Osteoblast (primary cell): ENCODE results near the gene EHD1. TPM values are rescaled to one million over a fixed set of nuclear protein-coding genes. Genes with fewer than 3 reads are reported as not detected.

Experiments
- DNase-seq: peaks from one replicate; pipeline ENCODE4 v3.0.0; 2011; ENCODE audit warnings: low spot score, mixed read lengths; ENCODE audit not compliant: insufficient read length; ENCODE audit errors: missing footprints
- H2AFZ ChIP-seq: 2 replicates; pipeline ENCODE4 v1.6.0; 2011; ENCODE audit warnings: mild to moderate bottlenecking, low read length
- H3K27ac ChIP-seq: 2 replicates; pipeline ENCODE4 v1.5.1; 2011; ENCODE audit warnings: mild to moderate bottlenecking, low read depth, low read length, moderate library complexity
- H3K27me3 ChIP-seq: 2 replicates; pipeline ENCODE4 v1.6.0; 2012; ENCODE audit warnings: mild to moderate bottlenecking, control low read depth, inconsistent platforms, low read length, moderate library complexity; ENCODE audit not compliant: insufficient read depth
- H3K36me3 ChIP-seq: 2 replicates; pipeline ENCODE4 v1.5.1; 2011; ENCODE audit warnings: mild to moderate bottlenecking, low read length, control low read depth, moderate library complexity; ENCODE audit not compliant: insufficient read depth
- H3K4me1 ChIP-seq: 2 replicates; pipeline ENCODE4 v1.5.1; 2011; ENCODE audit warnings: mild to moderate bottlenecking, low read length, control low read depth, moderate library complexity; ENCODE audit not compliant: insufficient read depth
- H3K4me2 ChIP-seq: 2 replicates; pipeline ENCODE4 v1.6.0; 2011; ENCODE audit warnings: mild to moderate bottlenecking, low read length; ENCODE audit not compliant: insufficient read depth
- H3K4me3 ChIP-seq: fragments of 200-600 bp; sonication (generic); 3 replicates; pipeline ENCODE4 v1.5.1; 2012; ENCODE audit warnings: mild to moderate bottlenecking, low read length, inconsistent platforms; ENCODE audit not compliant: insufficient read depth
- H3K79me2 ChIP-seq: 2 replicates; pipeline ENCODE4 v1.6.0; 2012; ENCODE audit warnings: mild to moderate bottlenecking, low read length, control low read depth, inconsistent platforms; ENCODE audit not compliant: insufficient read depth
- H3K9me3 ChIP-seq: 2 replicates; pipeline ENCODE4 v1.5.1; 2011; ENCODE audit warnings: low read depth, low read length, control low read depth
- H4K20me1 ChIP-seq: 2 replicates; pipeline ENCODE4 v1.6.0; 2012; ENCODE audit warnings: mild to moderate bottlenecking, low read length, control low read depth; ENCODE audit not compliant: insufficient read depth
- total RNA-seq: library from RNA; depleted of rRNA; stranded (reverse); fragments of >200 nt; gene quantifications from 2 replicates; pipeline ENCODE4 v1.2.3, GENCODE V29; 2012
- TF ChIP-seq, protein P1 (sequence below): IDR thresholded peaks from 2 replicates; pipeline ENCODE4 v1.5.1; 2011; ENCODE audit warnings: mild to moderate bottlenecking, low read depth, low read length, moderate library complexity; ENCODE audit errors: extremely low read depth

EHD1 gene
- total RNA-seq, 1 donor = 51.4 TPM

- Histone ChIP-seq H3K79me2 (peaks cover 23% of the 10 kb centered on the region), H3K27me3 (no peaks in the 10 kb centered on the region), H3K4me3 (no peak overlapping the region), H3K27ac (no peak overlapping the region), H2AFZ (no peak overlapping the region), H3K9me3 (no peaks in the 10 kb centered on the region), H3K4me2 (no peak overlapping the region), H3K4me1 (peaks cover 30% of the 10 kb centered on the region), H4K20me1 (no peaks in the 10 kb centered on the region), H3K36me3 (no peaks in the 10 kb centered on the region)
- TF ChIP-seq, protein P1, sequence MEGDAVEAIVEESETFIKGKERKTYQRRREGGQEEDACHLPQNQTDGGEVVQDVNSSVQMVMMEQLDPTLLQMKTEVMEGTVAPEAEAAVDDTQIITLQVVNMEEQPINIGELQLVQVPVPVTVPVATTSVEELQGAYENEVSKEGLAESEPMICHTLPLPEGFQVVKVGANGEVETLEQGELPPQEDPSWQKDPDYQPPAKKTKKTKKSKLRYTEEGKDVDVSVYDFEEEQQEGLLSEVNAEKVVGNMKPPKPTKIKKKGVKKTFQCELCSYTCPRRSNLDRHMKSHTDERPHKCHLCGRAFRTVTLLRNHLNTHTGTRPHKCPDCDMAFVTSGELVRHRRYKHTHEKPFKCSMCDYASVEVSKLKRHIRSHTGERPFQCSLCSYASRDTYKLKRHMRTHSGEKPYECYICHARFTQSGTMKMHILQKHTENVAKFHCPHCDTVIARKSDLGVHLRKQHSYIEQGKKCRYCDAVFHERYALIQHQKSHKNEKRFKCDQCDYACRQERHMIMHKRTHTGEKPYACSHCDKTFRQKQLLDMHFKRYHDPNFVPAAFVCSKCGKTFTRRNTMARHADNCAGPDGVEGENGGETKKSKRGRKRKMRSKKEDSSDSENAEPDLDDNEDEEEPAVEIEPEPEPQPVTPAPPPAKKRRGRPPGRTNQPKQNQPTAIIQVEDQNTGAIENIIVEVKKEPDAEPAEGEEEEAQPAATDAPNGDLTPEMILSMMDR = no peak
- DNase-seq = no peak
Measured at GRCh38 chr11:64919627-64920026, 41.2 kb upstream of the EHD1 start.

GRCh38 chr11:64918017-64918416, 39.6 kb upstream of the EHD1 start:
- Histone ChIP-seq H3K79me2 (peaks cover 22% of the 10 kb centered on the region), H3K36me3 (no peaks in the 10 kb centered on the region), H3K4me1 (peaks cover 21% of the 10 kb centered on the region), H2AFZ (peak overlapping the region; percentile 81), H3K9me3 (no peaks in the 10 kb centered on the region), H3K27me3 (no peaks in the 10 kb centered on the region), H3K27ac (peak overlapping the region; percentile 70), H3K4me2 (peak overlapping the region; percentile 94), H3K4me3 (peak overlapping the region; percentile 75), H4K20me1 (no peaks in the 10 kb centered on the region)
- TF ChIP-seq, protein P1 = peak; percentile 30
- DNase-seq = peak; percentile 85

GRCh38 chr11:64917663-64917995, 39.2 kb upstream of the EHD1 start:
- no peaks in the 10 kb centered on the region for H4K20me1 ChIP-seq
- H3K4me3 ChIP-seq = peak overlapping the region; percentile 75
- TF ChIP-seq, protein P1 = no peak
- peak; percentile 77 for DNase-seq
- H3K27ac ChIP-seq = peak overlapping the region; percentile 70
- H3K9me3 ChIP-seq = no peaks in the 10 kb centered on the region
- no peaks in the 10 kb centered on the region for H3K27me3 ChIP-seq
- H3K36me3 ChIP-seq = no peaks in the 10 kb centered on the region
- peak overlapping the region; percentile 81 for H2AFZ ChIP-seq
- H3K79me2 ChIP-seq = peaks cover 22% of the 10 kb centered on the region
- peaks cover 21% of the 10 kb centered on the region for H3K4me1 ChIP-seq
- H3K4me2 ChIP-seq = peak overlapping the region; percentile 94

DNA sequence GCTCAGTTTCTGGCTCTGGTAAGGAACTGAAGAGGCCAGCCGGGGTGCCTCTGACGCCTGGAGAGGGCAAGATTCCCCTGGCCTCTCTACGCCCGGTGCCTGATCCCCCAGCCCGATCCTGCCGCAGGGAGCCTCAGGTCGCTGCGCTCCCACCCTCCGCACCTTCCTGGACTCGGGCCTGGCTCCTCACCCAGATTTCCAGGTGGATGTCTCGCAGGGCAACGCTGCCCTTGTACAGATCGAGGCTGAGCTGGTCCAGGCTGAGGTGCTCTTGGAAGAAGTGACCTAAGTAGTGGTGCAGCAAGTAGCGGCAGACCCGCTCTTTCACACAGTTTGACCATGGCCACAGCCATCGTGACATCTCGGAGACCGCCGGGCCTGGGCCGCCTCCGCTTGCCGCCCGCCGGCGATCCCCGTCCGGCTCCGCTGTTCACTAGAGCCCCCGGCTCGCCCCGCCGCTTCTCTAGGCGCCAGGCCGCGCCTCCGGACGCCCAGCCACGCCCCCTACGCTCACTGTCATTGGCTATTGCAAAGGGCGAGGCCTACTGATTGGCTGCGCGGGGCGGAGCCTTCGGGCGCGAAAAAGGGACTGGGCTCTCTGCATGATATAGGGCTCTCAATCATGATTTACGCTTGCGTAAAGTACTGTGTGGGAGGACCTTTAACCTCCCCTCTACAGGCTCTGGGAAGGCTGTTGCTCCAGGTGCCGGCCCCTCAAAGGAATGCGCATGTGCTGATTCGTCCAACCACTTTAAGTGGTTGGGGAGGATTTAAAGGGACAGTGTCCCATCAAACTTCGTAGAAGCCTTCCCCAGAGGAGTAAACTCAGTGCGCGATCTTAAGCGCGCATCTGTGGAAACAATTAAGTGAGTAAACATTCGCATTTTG, 38.6 kb upstream of the EHD1 start, which contains the start of gene ATG2A:
TSS of gene ATG2A (minus strand) at position 435 of the 888 bp plus-strand sequence. CDS start at position 361, 74 bp downstream.
- peak; percentile 100 for DNase-seq
- H3K36me3 ChIP-seq = peaks cover 4% of the 10 kb centered on the region
- H3K27me3 ChIP-seq = no peaks in the 10 kb centered on the region
- no peaks in the 10 kb centered on the region for H4K20me1 ChIP-seq
- H3K79me2 ChIP-seq = peaks cover 22% of the 10 kb centered on the region
- H3K4me1 ChIP-seq = peaks cover 21% of the 10 kb centered on the region
- H3K4me3 ChIP-seq = peak within 1 kb of the TSS; percentile 75
- H3K27ac ChIP-seq = peak within 1 kb of the TSS; percentile 70
- H3K4me2 ChIP-seq = peak within 1 kb of the TSS; percentile 99
- no peaks in the 10 kb centered on the region for H3K9me3 ChIP-seq
- peak within 1 kb of the TSS; percentile 81 for H2AFZ ChIP-seq
- TF ChIP-seq, protein P1 = no peak
